Mucosa of descending colon (tissue), 3 donors: ENCODE results near the gene MRGPRF. TPM values are rescaled to one million over a fixed set of nuclear protein-coding genes. Genes with fewer than 3 reads are reported as not detected.
A peak's percentile ranks its signal among the peaks of the same experiment; 100 is the strongest.

Experiments used
- ATAC-seq: fragments of 200-7000 bp; cut with Tn5 transposase; one replicate; pipeline ENCODE4 v1.9.1; 2020; ENCODE audit warnings: mild to moderate bottlenecking, moderate library complexity
- DNase-seq, 3 donors: peaks; one replicate each; pipeline ENCODE4 v3.0.0-alpha.2; 2020
- H3K36me3 ChIP-seq: fragments of 200-600 bp; one replicate; pipeline ENCODE4 v1.8.0; 2021; ENCODE audit warnings: low read depth, mild to moderate bottlenecking
- H3K4me1 ChIP-seq: fragments of 200-600 bp; one replicate; pipeline ENCODE4 v1.8.0; 2021; ENCODE audit warnings: low read depth, mild to moderate bottlenecking
- H3K4me3 ChIP-seq: fragments of 200-600 bp; one replicate; pipeline ENCODE4 v1.8.0; 2021; ENCODE audit warnings: mild to moderate bottlenecking
- H3K9me3 ChIP-seq: fragments of 200-600 bp; one replicate; pipeline ENCODE4 v1.8.0; 2021; ENCODE audit warnings: mild to moderate bottlenecking
- CTCF ChIP-seq: fragments of 200-600 bp; IDR thresholded peaks from one replicate; pipeline ENCODE4 v1.8.0; 2022; ENCODE audit warnings: antibody characterized with exemption, mild to moderate bottlenecking
- intact Hi-C, 2 donors: fragments of 100-400 bp; cut with DNase I in 1 of 2; cut with micrococcal nuclease in 1 of 2; formaldehyde crosslinking; loops; one replicate each; pipeline versions ENCODE4 v1.11.0 to v1.11.1; 2022; cut with DNase I, micrococcal nuclease
- total RNA-seq, 3 donors: library from RNA; stranded (reverse); fragmentation: NEBNext Ultra II Directional in 2 of 3; extraction: Animal tissue kit (Norgen Biotek cat#: 25700) in 2 of 3; gene quantifications; one replicate each; pipeline versions ENCODE4 v1.2.1 to v1.2.4, GENCODE V29; 2021 to 2023
- donor health status: DM: no; HTN: no; CAD: no; lungs with moderate emphysema.
- donor health status: DM: no; HTN: no; CAD: no.
- donor health status: DM: no; HTN: yes; CAD: no.

Gene MRGPRF
- total RNA-seq, 3 donors from 2014 or later, result 4.7 to 117 (median 14.2) TPM

GRCh38 chr11:68956547-68957254, 56.3 kb downstream of the MRGPRF start:
- Histone ChIP-seq H3K9me3 (no peaks in the 10 kb centered on the region), H3K4me1 (peaks cover 11% of the 10 kb centered on the region), H3K36me3 (no peaks in the 10 kb centered on the region), H3K4me3 (no peak overlapping the region)
- ATAC-seq (no peak), DNase-seq (no peak)
- intact Hi-C loops, result no loop called here
- TF ChIP-seq CTCF, result no peak

DNA sequence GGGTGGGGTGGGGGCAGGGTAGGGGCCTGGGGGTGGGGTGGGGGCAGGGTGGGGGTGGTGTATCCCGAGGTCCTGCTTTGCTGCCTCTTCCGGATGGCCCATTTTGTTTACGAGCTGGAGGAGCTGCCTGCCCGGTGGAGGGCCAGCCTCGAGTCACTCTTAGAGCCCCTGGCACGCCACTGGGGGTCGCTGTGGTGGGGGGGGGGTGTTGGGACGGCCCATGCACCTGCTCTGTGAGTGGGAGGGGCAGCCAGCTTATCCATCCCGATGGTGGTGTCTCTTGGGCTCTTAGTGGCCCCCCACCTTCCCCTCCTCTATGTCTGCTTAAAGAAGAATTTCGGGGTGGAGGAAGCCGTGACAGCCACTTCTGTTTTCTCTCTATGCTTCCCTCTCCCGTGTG, 56.9 kb downstream of the MRGPRF start:
- DNase-seq, result peak in 1 of 3 donors; percentile 46
- no peak overlapping the region for H3K4me3 ChIP-seq
- intact Hi-C loops, result no loop called here
- no peak for TF ChIP-seq CTCF
- peak; percentile 47 for ATAC-seq
- peaks cover 11% of the 10 kb centered on the region for H3K4me1 ChIP-seq
- no peaks in the 10 kb centered on the region for H3K36me3 ChIP-seq
- H3K9me3 ChIP-seq, result no peaks in the 10 kb centered on the region

DNA sequence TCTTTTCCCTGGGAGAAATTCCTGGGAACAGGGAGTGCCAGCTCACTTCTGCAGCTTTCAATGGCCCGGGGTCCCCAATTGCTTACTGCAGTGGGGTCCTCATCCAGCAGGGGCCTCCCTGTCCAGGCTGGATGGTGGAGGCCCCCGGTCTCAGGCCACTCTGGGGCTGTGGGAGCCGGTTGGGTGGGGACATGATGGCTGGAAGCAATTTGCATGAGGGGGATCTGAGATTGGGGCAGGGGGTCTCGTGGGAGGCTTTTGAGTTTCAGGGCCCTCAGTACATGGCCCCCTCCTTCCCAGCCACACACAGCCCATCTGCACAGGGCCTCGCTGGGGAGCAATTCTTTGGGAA, 57.5 kb downstream of the MRGPRF start:
- no peak for TF ChIP-seq CTCF
- peaks cover 11% of the 10 kb centered on the region for H3K4me1 ChIP-seq
- no peak overlapping the region for H3K4me3 ChIP-seq
- no peaks in the 10 kb centered on the region for H3K9me3 ChIP-seq
- DNase-seq (no peak), ATAC-seq (peak; percentile 4)
- intact Hi-C loops, result no loop called here
- H3K36me3 ChIP-seq, result no peaks in the 10 kb centered on the region

GRCh38 chr11:68954836-68955606, 58.0 kb downstream of the MRGPRF start:
- H3K4me1 ChIP-seq, result peaks cover 11% of the 10 kb centered on the region
- no peak overlapping the region for H3K4me3 ChIP-seq
- intact Hi-C loops, result no loop called here
- DNase-seq (peak; percentile 78 to 80 (median 79)), ATAC-seq (peak; percentile 95)
- no peaks in the 10 kb centered on the region for H3K36me3 ChIP-seq
- TF ChIP-seq CTCF, result no peak
- no peaks in the 10 kb centered on the region for H3K9me3 ChIP-seq

Other genes starting within 250 kb of the MRGPRF start
- 100 to 1,000 TPM; 130 to 191 (median 144) TPM for gene CPT1A, start 171.3 kb downstream of the MRGPRF start, total RNA-seq
- 10 to 100 TPM; 49.2 to 78.4 (median 72.6) TPM for gene MRPL21, start 109.4 kb downstream of the MRGPRF start, total RNA-seq
- gene IGHMBP2, start 109.4 kb downstream of the MRGPRF start, total RNA-seq, result 10 to 100 TPM; 19.7 to 44.7 (median 25.8) TPM
- under 1 TPM in 1 of 3 donors, not detected in 2; 0.41 TPM for gene MRGPRD, start 32.3 kb downstream of the MRGPRF start, total RNA-seq
- 10 to 100 TPM; 19.5 to 37.4 (median 20.7) TPM for gene TPCN2, start 35.7 kb upstream of the MRGPRF start, total RNA-seq
- gene SMIM38, start 142.7 kb upstream of the MRGPRF start, total RNA-seq, result 1 to 10 TPM in 1 of 3 donors, not detected in 2; 2.2 TPM